ENCODE measurements around the gene PHF13.

GRCh38 chr1:6584126-6585080 lies 29.1 kb upstream of the PHF13 start:
- TF ChIP-seq CTCF (IDR thresholded peaks at IDR 0.05; ENCODE audit: low read length): no peak
- no peak for TF ChIP-seq EZH2 (optimal IDR thresholded peaks at IDR 0.05; ENCODE audit: low read depth, low read length)
- TF ChIP-seq EZH2phosphoT487 (IDR thresholded peaks at IDR 0.05; ENCODE audit: low read length): no peak
